GM23338 (cell line): ENCODE results near the gene MAP1B. TPM values are rescaled to one million over a fixed set of nuclear protein-coding genes. Genes with fewer than 3 reads are reported as not detected.
A peak's percentile ranks its signal among the peaks of the same experiment; 100 is the strongest.

Experiments
- ATAC-seq: fragments of 200-7000 bp; cut with Tn5 transposase; 3 replicates; pipeline ENCODE4 v1.9.1; 2020
- DNase-seq: peaks from one replicate; pipeline ENCODE4 v3.0.0-alpha.2; 2015; ENCODE audit warnings: low spot score
- H2AFZ ChIP-seq: fragments of 200-600 bp; sonication (generic); 2 replicates; pipeline ENCODE4 v1.8.0; 2016; ENCODE audit warnings: antibody characterized with exemption, mild to moderate bottlenecking, moderate library complexity
- H3F3A ChIP-seq: fragments of 200-600 bp; sonication (generic); replicated peaks from 2 replicates; pipeline ENCODE4 v1.8.0; 2017; ENCODE audit warnings: antibody characterized with exemption, mixed run types, low read depth
- H3K27ac ChIP-seq: fragments of 200-600 bp; sonication (generic); 2 replicates; pipeline ENCODE4 v1.6.1; 2016; ENCODE audit warnings: low read depth
- H3K27me3 ChIP-seq: fragments of 200-600 bp; sonication (generic); 2 replicates; pipeline ENCODE4 v1.8.0; 2016; ENCODE audit warnings: mild to moderate bottlenecking, mixed run types, moderate library complexity; ENCODE audit not compliant: insufficient read depth
- H3K36me3 ChIP-seq: fragments of 200-600 bp; sonication (generic); 2 replicates; pipeline ENCODE4 v1.8.0; 2016; ENCODE audit warnings: mild to moderate bottlenecking; ENCODE audit not compliant: insufficient read depth
- H3K4me1 ChIP-seq: fragments of 200-600 bp; sonication (generic); 2 replicates; pipeline ENCODE4 v1.8.0; 2016; ENCODE audit warnings: mild to moderate bottlenecking, moderate library complexity; ENCODE audit not compliant: insufficient read depth
- H3K4me2 ChIP-seq: fragments of 200-600 bp; sonication (generic); 2 replicates; pipeline ENCODE4 v1.7.1; 2017; ENCODE audit warnings: mixed run types
- H3K4me3 ChIP-seq: fragments of 200-600 bp; sonication (generic); 2 replicates; pipeline ENCODE4 v1.6.1; 2016; ENCODE audit warnings: mixed run types
- H3K79me2 ChIP-seq: fragments of 200-600 bp; sonication (generic); replicated peaks from 2 replicates; pipeline ENCODE4 v1.8.0; 2017; ENCODE audit warnings: mild to moderate bottlenecking; ENCODE audit not compliant: insufficient read depth
- H3K9me2 ChIP-seq: fragments of 200-600 bp; sonication (generic); 2 replicates; pipeline ENCODE4 v1.8.0; 2017; ENCODE audit not compliant: insufficient read depth
- H4K20me1 ChIP-seq: fragments of 200-600 bp; sonication (generic); replicated peaks from 2 replicates; pipeline ENCODE4 v1.8.0; 2017; ENCODE audit warnings: mild to moderate bottlenecking; ENCODE audit not compliant: insufficient read depth
- H3K27ac Mint-ChIP-seq: 2 replicates; pipeline ENCODE4 v1.8.0; 2020; ENCODE audit warnings: inconsistent platforms, mild to moderate bottlenecking, moderate library complexity, mixed read lengths
- H3K27me3 Mint-ChIP-seq: 3 replicates; pipeline ENCODE4 v1.8.0; 2022; ENCODE audit warnings: low read depth, mild to moderate bottlenecking, moderate library complexity, mixed read lengths, inconsistent platforms; ENCODE audit not compliant: insufficient read depth, poor library complexity
- H3K36me3 Mint-ChIP-seq: 3 replicates; pipeline ENCODE4 v1.8.0; 2021; ENCODE audit warnings: low read depth, mild to moderate bottlenecking, inconsistent platforms, moderate library complexity, mixed read lengths
- H3K4me1 Mint-ChIP-seq: 3 replicates; pipeline ENCODE4 v1.8.0; 2020; ENCODE audit warnings: mild to moderate bottlenecking, inconsistent platforms, mixed read lengths
- H3K4me3 Mint-ChIP-seq: 3 replicates; pipeline ENCODE4 v1.8.0; 2021; ENCODE audit warnings: moderate library complexity, mild to moderate bottlenecking, inconsistent platforms, mixed read lengths
- H3K9me3 Mint-ChIP-seq: 3 replicates; pipeline ENCODE4 v1.8.0; 2020; ENCODE audit warnings: moderate library complexity, mild to moderate bottlenecking, inconsistent platforms, mixed read lengths
- CREB1 ChIP-seq: fragments of 250-450 bp; sonication (Bioruptor Pico); IDR thresholded peaks from 2 replicates; pipeline ENCODE4 v1.5.0; 2020; ENCODE audit warnings: low read depth, mild to moderate bottlenecking, moderate library complexity
- JUNB ChIP-seq: IDR thresholded peaks from one replicate; pipeline ENCODE4 v1.6.1; 2016; ENCODE audit warnings: antibody characterized with exemption; ENCODE audit not compliant: unreplicated experiment
- ZNF114 ChIP-seq: fragments of 250-450 bp; sonication (Bioruptor Pico); IDR thresholded peaks from 2 replicates; pipeline ENCODE4 v1.5.0; 2020; ENCODE audit warnings: mild to moderate bottlenecking, moderate library complexity
- ZNF331 ChIP-seq: fragments of 250-450 bp; sonication (Bioruptor Pico); IDR thresholded peaks from 2 replicates; pipeline ENCODE4 v1.5.0; 2020; ENCODE audit warnings: low read depth, mild to moderate bottlenecking, moderate library complexity
- ZNF462 ChIP-seq: fragments of 250-450 bp; sonication (Bioruptor Pico); IDR thresholded peaks from 2 replicates; pipeline ENCODE4 v1.5.0; 2020; ENCODE audit warnings: mild to moderate bottlenecking, moderate library complexity
- polyA plus RNA-seq: library from polyadenylated mRNA; unstranded; fragments of >200 nt; fragmentation: Nextera tagmentation; extraction: Ambion mirVana; gene quantifications from 2 replicates; pipeline ENCODE4 v1.2.1, GENCODE V29; 2016
- total RNA-seq: library from RNA; depleted of rRNA; stranded (reverse); fragments of >200 nt; shearing (Covaris generic); gene quantifications from 2 replicates; pipeline ENCODE4 v1.2.3, GENCODE V29; 2014
- TF ChIP-seq, protein P1 (sequence below): IDR thresholded peaks from 2 replicates; pipeline ENCODE4 v1.6.1; 2016; ENCODE audit warnings: antibody characterized with exemption
- TF ChIP-seq, protein P2 (sequence below): IDR thresholded peaks from one replicate; pipeline ENCODE4 v1.6.1; 2018; ENCODE audit warnings: antibody characterized with exemption; ENCODE audit not compliant: unreplicated experiment

MAP1B gene
- total and polyA plus RNA-seq, 2 experiments from 2014 or later: 148 to 263 TPM

DNA sequence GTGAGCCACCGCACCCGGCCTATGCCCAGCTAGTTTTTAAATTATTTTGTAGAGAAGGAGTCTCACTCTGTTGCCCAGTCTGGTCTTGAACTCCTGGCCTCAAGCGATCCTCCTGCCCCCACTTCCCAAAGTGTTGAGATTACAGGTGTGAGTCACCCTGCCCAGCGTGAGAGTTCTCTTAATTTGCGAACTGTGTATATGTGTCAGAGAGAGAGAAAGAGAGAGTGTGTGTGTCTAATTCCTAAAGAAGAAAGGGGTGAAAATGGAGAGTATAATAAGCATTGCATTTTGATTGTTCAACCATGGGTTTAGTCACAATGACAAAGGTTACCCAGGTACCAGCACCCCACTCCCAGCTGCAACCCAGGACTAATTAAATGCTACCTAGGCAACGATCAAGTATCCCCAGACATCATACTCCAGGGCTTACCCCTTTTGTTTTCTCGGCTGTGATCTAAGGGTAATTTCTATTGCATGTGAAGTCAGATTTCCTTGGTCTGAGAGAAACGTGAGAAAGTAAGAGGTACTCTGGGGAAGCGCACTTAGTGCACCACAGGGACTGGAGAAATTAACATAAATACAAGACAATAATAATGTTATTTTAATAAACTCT lies 16.6 kb downstream of the MAP1B start:
- H3K27me3 Mint-ChIP-seq: peaks cover 2% of the 10 kb centered on the region
- Histone ChIP-seq H3K9me2 (no peaks in the 10 kb centered on the region), H2AFZ (no peak overlapping the region), H3K79me2 (peaks cover 76% of the 10 kb centered on the region), H3K4me2 (0 out of 2 replicates have a peak overlapping the region, but pooled peaks have one; percentile 12), H3F3A (no peaks in the 10 kb centered on the region), H3K27ac (peak overlapping the region; percentile 40; the same call in 1 of the 2 replicates), H4K20me1 (no peaks in the 10 kb centered on the region; the same call in 1 of the 2 replicates), H3K4me1 (peaks cover 61% of the 10 kb centered on the region), H3K4me3 (no peak overlapping the region), H3K36me3 (no peaks in the 10 kb centered on the region), H3K27me3 (no peaks in the 10 kb centered on the region)
- no peaks in the 10 kb centered on the region for H3K9me3 Mint-ChIP-seq
- ATAC-seq: no peak
- DNase-seq: no peak
- peaks cover 34% of the 10 kb centered on the region; the same call in 2 of the 3 replicates for H3K36me3 Mint-ChIP-seq
- H3K4me1 Mint-ChIP-seq: peaks cover 61% of the 10 kb centered on the region
- 0 out of 2 replicates have a peak overlapping the region, but pooled peaks have one; percentile 49 for H3K27ac Mint-ChIP-seq
- TF ChIP-seq CREB1 (CRISPR knock-in tag): no peak
- no peak for TF ChIP-seq ZNF331 (CRISPR knock-in tag)
- TF ChIP-seq, protein P1, sequence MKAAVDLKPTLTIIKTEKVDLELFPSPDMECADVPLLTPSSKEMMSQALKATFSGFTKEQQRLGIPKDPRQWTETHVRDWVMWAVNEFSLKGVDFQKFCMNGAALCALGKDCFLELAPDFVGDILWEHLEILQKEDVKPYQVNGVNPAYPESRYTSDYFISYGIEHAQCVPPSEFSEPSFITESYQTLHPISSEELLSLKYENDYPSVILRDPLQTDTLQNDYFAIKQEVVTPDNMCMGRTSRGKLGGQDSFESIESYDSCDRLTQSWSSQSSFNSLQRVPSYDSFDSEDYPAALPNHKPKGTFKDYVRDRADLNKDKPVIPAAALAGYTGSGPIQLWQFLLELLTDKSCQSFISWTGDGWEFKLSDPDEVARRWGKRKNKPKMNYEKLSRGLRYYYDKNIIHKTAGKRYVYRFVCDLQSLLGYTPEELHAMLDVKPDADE: no peak
- no peak overlapping the region; the same call in 2 of the 3 replicates for H3K4me3 Mint-ChIP-seq

GRCh38 chr5:72125271-72125940 lies 18.1 kb downstream of the MAP1B start:
- H3K27ac Mint-ChIP-seq: peak overlapping the region; percentile 39
- H3K79me2 ChIP-seq: peaks cover 62% of the 10 kb centered on the region
- ATAC-seq: no peak
- TF ChIP-seq ZNF462: no peak
- TF ChIP-seq, protein P1: no peak
- no peak for TF ChIP-seq ZNF331 (CRISPR knock-in tag)
- TF ChIP-seq ZNF114 (CRISPR knock-in tag): no peak
- no peak for TF ChIP-seq CREB1 (CRISPR knock-in tag)
- TF ChIP-seq JUNB: no peak
- TF ChIP-seq, protein P2, sequence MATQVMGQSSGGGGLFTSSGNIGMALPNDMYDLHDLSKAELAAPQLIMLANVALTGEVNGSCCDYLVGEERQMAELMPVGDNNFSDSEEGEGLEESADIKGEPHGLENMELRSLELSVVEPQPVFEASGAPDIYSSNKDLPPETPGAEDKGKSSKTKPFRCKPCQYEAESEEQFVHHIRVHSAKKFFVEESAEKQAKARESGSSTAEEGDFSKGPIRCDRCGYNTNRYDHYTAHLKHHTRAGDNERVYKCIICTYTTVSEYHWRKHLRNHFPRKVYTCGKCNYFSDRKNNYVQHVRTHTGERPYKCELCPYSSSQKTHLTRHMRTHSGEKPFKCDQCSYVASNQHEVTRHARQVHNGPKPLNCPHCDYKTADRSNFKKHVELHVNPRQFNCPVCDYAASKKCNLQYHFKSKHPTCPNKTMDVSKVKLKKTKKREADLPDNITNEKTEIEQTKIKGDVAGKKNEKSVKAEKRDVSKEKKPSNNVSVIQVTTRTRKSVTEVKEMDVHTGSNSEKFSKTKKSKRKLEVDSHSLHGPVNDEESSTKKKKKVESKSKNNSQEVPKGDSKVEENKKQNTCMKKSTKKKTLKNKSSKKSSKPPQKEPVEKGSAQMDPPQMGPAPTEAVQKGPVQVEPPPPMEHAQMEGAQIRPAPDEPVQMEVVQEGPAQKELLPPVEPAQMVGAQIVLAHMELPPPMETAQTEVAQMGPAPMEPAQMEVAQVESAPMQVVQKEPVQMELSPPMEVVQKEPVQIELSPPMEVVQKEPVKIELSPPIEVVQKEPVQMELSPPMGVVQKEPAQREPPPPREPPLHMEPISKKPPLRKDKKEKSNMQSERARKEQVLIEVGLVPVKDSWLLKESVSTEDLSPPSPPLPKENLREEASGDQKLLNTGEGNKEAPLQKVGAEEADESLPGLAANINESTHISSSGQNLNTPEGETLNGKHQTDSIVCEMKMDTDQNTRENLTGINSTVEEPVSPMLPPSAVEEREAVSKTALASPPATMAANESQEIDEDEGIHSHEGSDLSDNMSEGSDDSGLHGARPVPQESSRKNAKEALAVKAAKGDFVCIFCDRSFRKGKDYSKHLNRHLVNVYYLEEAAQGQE: no peak

More at GRCh38 chr5:72125271-72125940, 18.1 kb downstream of the MAP1B start:
- Mint-ChIP-seq H3K27me3 (peaks cover 3% of the 10 kb centered on the region), H3K36me3 (peaks cover 24% of the 10 kb centered on the region), H3K4me3 (no peak overlapping the region), H3K9me3 (no peaks in the 10 kb centered on the region), H3K4me1 (peaks cover 61% of the 10 kb centered on the region)
- Histone ChIP-seq H3K4me1 (peaks cover 60% of the 10 kb centered on the region), H2AFZ (no peak overlapping the region), H3K4me3 (no peak overlapping the region), H3K9me2 (no peaks in the 10 kb centered on the region), H3K36me3 (no peaks in the 10 kb centered on the region), H3K27me3 (no peaks in the 10 kb centered on the region), H3K27ac (no peak overlapping the region), H4K20me1 (no peaks in the 10 kb centered on the region; the same call in 1 of the 2 replicates), H3F3A (no peaks in the 10 kb centered on the region), H3K4me2 (no peak overlapping the region)
- DNase-seq: no peak
